Endothelial cell of umbilical vein (primary cell): ENCODE results near the gene CASR. TPM values are rescaled to one million over a fixed set of nuclear protein-coding genes. Genes with fewer than 3 reads are reported as not detected.

ENCODE experiments used
- BruUV-seq: library from RNA; stranded (reverse); fragments of 400-500 nt; replicated peaks from 2 replicates; lab custom pipeline; 2021; lab: Mats Ljungman, UMichigan
- CTCF ChIA-PET: fragments of 300-600, 350-600 bp; sonication (Branson Sonifier 250); formaldehyde crosslinking; loops from one replicate; lab custom pipeline; 2021; ENCODE audit warnings: antibody characterized with exemption, inconsistent platforms; lab: Charles Lee
- POLR2A ChIA-PET: fragments of 300-600, 350-600 bp; sonication (Branson Sonifier 250); formaldehyde crosslinking; loops from one replicate; lab custom pipeline; 2021; ENCODE audit warnings: antibody characterized with exemption, inconsistent platforms; lab: Charles Lee
- DNase-seq: peaks from one replicate; pipeline ENCODE4 v3.0.0-alpha.2; 2011; ENCODE audit warnings: low read depth, low spot score
- FAIRE-seq: peaks from 2 replicates; lab custom pipeline; 2011; peaks lifted over from hg19 to GRCh38; lab: Jason Lieb, UNC
- H2AFZ ChIP-seq: 2 replicates; pipeline ENCODE4 v1.6.0; 2012; ENCODE audit warnings: low read depth, low read length, control low read depth, inconsistent platforms
- H3K27ac ChIP-seq: 2 replicates; pipeline ENCODE4 v1.5.1; 2011; ENCODE audit warnings: low read depth, mild to moderate bottlenecking, control low read depth, low read length, moderate library complexity; ENCODE audit not compliant: insufficient read depth
- H3K27me3 ChIP-seq, 2 experiments: 2 replicates each; pipeline versions ENCODE4 v1.6.0 to v1.6.1; 2011; ENCODE audit warnings: low read length in 2 of 2, mixed read lengths in 1 of 2; ENCODE audit not compliant: control insufficient read depth in 2 of 2, insufficient read depth in 2 of 2
- H3K36me3 ChIP-seq, 2 experiments: 2 replicates in 1 of 2; 3 replicates in 1 of 2; pipeline ENCODE4 v1.5.1; 2011; ENCODE audit warnings: low read length in 2 of 2, mild to moderate bottlenecking in 1 of 2, moderate library complexity in 1 of 2; ENCODE audit not compliant: control insufficient read depth in 2 of 2, insufficient read depth in 2 of 2; ENCODE audit errors: extremely low read depth in 1 of 2
- H3K4me1 ChIP-seq: 3 replicates; pipeline ENCODE4 v1.5.1; 2011; ENCODE audit warnings: mild to moderate bottlenecking, low read length; ENCODE audit not compliant: control insufficient read depth, insufficient read depth; ENCODE audit errors: extremely low read depth
- H3K4me2 ChIP-seq: 2 replicates; pipeline ENCODE4 v1.6.1; 2011; ENCODE audit warnings: low read length, control low read depth, mixed read lengths; ENCODE audit not compliant: insufficient read depth
- H3K4me3 ChIP-seq, 3 experiments: fragments of 200-600 bp in 1 of 3; sonication (generic), shearing (Covaris generic) in 1 of 3; replicated peaks in 1 of 3; 2 replicates each; pipeline ENCODE4 v1.5.1; 2011 to 2016; ENCODE audit warnings: control low read depth in 3 of 3, low read length in 3 of 3, mild to moderate bottlenecking in 2 of 3, inconsistent platforms in 1 of 3, low read depth in 1 of 3, moderate library complexity in 1 of 3; ENCODE audit not compliant: insufficient read depth in 1 of 3
- H3K79me2 ChIP-seq: 2 replicates; pipeline ENCODE4 v1.6.0; 2012; ENCODE audit warnings: low read length, inconsistent platforms; ENCODE audit not compliant: control insufficient read depth, insufficient read depth
- H3K9ac ChIP-seq: replicated peaks from 2 replicates; pipeline ENCODE3; 2011; ENCODE audit warnings: low read length, control low read depth; ENCODE audit not compliant: insufficient read depth; ENCODE audit errors: extremely low read depth
- H3K9me1 ChIP-seq: replicated peaks from 3 replicates; pipeline ENCODE4 v1.6.0; 2011; ENCODE audit warnings: mild to moderate bottlenecking, low read length; ENCODE audit not compliant: control insufficient read depth, insufficient read depth; ENCODE audit errors: extremely low read depth
- H3K9me3 ChIP-seq: replicated peaks from 2 replicates; pipeline ENCODE4 v1.5.1; 2012; ENCODE audit warnings: low read length, inconsistent platforms; ENCODE audit not compliant: control insufficient read depth, insufficient read depth
- H4K20me1 ChIP-seq: replicated peaks from 2 replicates; pipeline ENCODE3; 2011; ENCODE audit warnings: mild to moderate bottlenecking, low read length; ENCODE audit not compliant: control insufficient read depth, insufficient read depth; ENCODE audit errors: extremely low read depth
- CTCF ChIP-seq, 2 donors: IDR thresholded peaks; 1 replicate in 1 of 2; 2 replicates in 1 of 2; pipeline ENCODE4 v1.5.1; 2011; ENCODE audit warnings: low read length in 2 of 2, mild to moderate bottlenecking in 2 of 2, moderate library complexity in 2 of 2, control low read depth in 1 of 2, inconsistent platforms in 1 of 2, low read depth in 1 of 2; ENCODE audit not compliant: insufficient read depth in 1 of 2; ENCODE audit errors: extremely low read depth in 1 of 2
- EZH2 ChIP-seq: IDR thresholded peaks from 2 replicates; pipeline ENCODE4 v1.6.1; 2012; ENCODE audit warnings: borderline replicate concordance, low read depth, mild to moderate bottlenecking, moderate library complexity, low read length, inconsistent platforms; ENCODE audit not compliant: severe bottlenecking
- FOS ChIP-seq: IDR thresholded peaks from 2 replicates; pipeline ENCODE4 v1.6.1; 2011; ENCODE audit warnings: mild to moderate bottlenecking, low read length, moderate library complexity, borderline replicate concordance; ENCODE audit not compliant: insufficient read depth
- GATA2 ChIP-seq: IDR thresholded peaks from 2 replicates; pipeline ENCODE4 v1.7.0; 2011; ENCODE audit warnings: low read depth, mild to moderate bottlenecking, moderate library complexity, mixed read lengths, low read length; ENCODE audit not compliant: insufficient read length, insufficient read depth
- JUN ChIP-seq: IDR thresholded peaks from 2 replicates; pipeline ENCODE4 v1.6.1; 2011; ENCODE audit warnings: borderline replicate concordance, low read depth; ENCODE audit not compliant: insufficient read length, insufficient read depth
- MAX ChIP-seq: IDR thresholded peaks from 2 replicates; pipeline ENCODE4 v1.6.1; 2011; ENCODE audit not compliant: insufficient read depth, insufficient read length
- MYC ChIP-seq: IDR thresholded peaks from one replicate; pipeline ENCODE4 v1.6.1; 2011; ENCODE audit warnings: mild to moderate bottlenecking, low read depth, low read length
- POLR2A ChIP-seq: IDR thresholded peaks from 2 replicates; pipeline ENCODE4 v1.6.1; 2012; ENCODE audit warnings: low read depth, mild to moderate bottlenecking, control low read depth, low read length
- POLR2AphosphoS5 ChIP-seq: IDR thresholded peaks from 2 replicates; pipeline ENCODE4 v1.6.1; 2012; ENCODE audit warnings: low read depth, mild to moderate bottlenecking, control low read depth, low read length, moderate library complexity; ENCODE audit not compliant: insufficient read depth
- dilution Hi-C: fragments of 300-500 bp; cut with MboI; formaldehyde crosslinking; loops from one replicate; pipeline ENCODE4 v1.15.0; 2019; ENCODE audit warnings: low sequenced_read_pairs; ENCODE audit not compliant: extremely low pct_ligation_motif_present
- intact Hi-C: fragments of 100-400 bp; cut with micrococcal nuclease; formaldehyde crosslinking; loops from one replicate; pipeline ENCODE4 v1.10.0; 2022
- polyA plus RNA-seq, 4 experiments: library from polyadenylated mRNA; depleted of rRNA in 3 of 4; stranded (reverse) in 3 of 4; unstranded in 1 of 4; fragments of >200 nt; gene quantifications; 2 replicates each; pipeline versions ENCODE4 v1.2.1 to v1.2.3, GENCODE V29; 2011 to 2012; ENCODE audit warnings: missing spikeins in 1 of 4
- total RNA-seq: library from RNA; stranded (reverse); gene quantifications from 2 replicates; pipeline ENCODE4 v1.2.3, GENCODE V29; 2021

The CASR gene
- total and polyA plus RNA-seq, 2 donors (not counting 3 experiments of a cell fraction or from before 2014, with no cell fraction given) = not detected

GRCh38 chr3:122190525-122190924 is 7.1 kb downstream of the CASR start:
- CTCF ChIA-PET = no interaction called here
- intact Hi-C loops = no loop called here
- H4K20me1 ChIP-seq = no peaks in the 10 kb centered on the region
- no peak overlapping the region for H2AFZ ChIP-seq
- dilution Hi-C loops = no loop called here
- H3K36me3 ChIP-seq = no peaks in the 10 kb centered on the region
- H3K4me3 ChIP-seq = no peak overlapping the region
- H3K79me2 ChIP-seq = no peaks in the 10 kb centered on the region
- DNase-seq (no peak), FAIRE-seq (no peak)
- H3K4me2 ChIP-seq = no peak overlapping the region
- BruUV-seq = no TSS peak
- H3K9me3 ChIP-seq = no peaks in the 10 kb centered on the region
- H3K4me1 ChIP-seq = no peaks in the 10 kb centered on the region
- peaks cover 1 to 11% of the 10 kb centered on the region in 2 experiments for H3K27me3 ChIP-seq
- H3K9me1 ChIP-seq = no peaks in the 10 kb centered on the region
- H3K9ac ChIP-seq = no peak overlapping the region
- POLR2A ChIA-PET = no interaction called here
- TF ChIP-seq POLR2AphosphoS5 (no peak), MYC (no peak), MAX (no peak), GATA2 (no peak), FOS (no peak), CTCF (IDR thresholded peaks at IDR 0.05; ENCODE audit: extremely low read depth in 1 of 2, insufficient read depth in 1 of 2, low read depth in 1 of 2, low read length in 2 of 2) (no peak), JUN (no peak), EZH2 (no peak), POLR2A (no peak)
- H3K27ac ChIP-seq = no peak overlapping the region
